Thyroid gland (tissue), 4 donors: ENCODE data around the gene LRP1.

Experiments
- POLR2A ChIP-seq, 2 donors: fragments of 450-650 bp; IDR thresholded peaks; one replicate each; pipeline ENCODE4 v1.6.1; 2017; ENCODE audit warnings: antibody characterized with exemption in 2 of 2, mild to moderate bottlenecking in 2 of 2, moderate library complexity in 1 of 2
- TF ChIP-seq, protein P1 (sequence below), 6 experiments: fragments of 200-600 bp in 3 of 6; fragments of 450-650 bp in 3 of 6; sonication (generic) in 3 of 6; IDR thresholded peaks; one replicate each; pipeline ENCODE4 v1.5.1; 2016 to 2019; ENCODE audit warnings: antibody characterized with exemption in 6 of 6, mild to moderate bottlenecking in 2 of 6, inconsistent platforms in 1 of 6, moderate library complexity in 1 of 6

DNA sequence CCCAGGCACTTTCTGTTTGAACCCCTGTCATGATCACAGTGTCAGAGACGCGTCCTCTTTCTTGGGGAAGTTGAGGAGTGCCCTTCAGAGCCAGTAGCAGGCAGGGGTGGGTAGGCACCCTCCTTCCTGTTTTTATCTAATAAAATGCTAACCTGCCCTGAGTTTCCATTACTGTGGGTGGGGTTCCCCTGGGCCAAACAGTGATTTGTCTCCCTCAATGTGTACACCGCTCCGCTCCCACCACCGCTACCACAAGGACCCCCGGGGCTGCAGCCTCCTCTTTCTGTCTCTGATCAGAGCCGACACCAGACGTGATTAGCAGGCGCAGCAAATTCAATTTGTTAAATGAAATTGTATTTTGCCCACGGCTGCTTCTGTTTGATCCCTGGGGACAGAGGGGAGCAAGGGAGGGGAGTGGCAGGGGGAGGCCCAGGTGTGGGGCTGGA, 106.3 kb downstream of the LRP1 start:
- TF ChIP-seq, protein P1, sequence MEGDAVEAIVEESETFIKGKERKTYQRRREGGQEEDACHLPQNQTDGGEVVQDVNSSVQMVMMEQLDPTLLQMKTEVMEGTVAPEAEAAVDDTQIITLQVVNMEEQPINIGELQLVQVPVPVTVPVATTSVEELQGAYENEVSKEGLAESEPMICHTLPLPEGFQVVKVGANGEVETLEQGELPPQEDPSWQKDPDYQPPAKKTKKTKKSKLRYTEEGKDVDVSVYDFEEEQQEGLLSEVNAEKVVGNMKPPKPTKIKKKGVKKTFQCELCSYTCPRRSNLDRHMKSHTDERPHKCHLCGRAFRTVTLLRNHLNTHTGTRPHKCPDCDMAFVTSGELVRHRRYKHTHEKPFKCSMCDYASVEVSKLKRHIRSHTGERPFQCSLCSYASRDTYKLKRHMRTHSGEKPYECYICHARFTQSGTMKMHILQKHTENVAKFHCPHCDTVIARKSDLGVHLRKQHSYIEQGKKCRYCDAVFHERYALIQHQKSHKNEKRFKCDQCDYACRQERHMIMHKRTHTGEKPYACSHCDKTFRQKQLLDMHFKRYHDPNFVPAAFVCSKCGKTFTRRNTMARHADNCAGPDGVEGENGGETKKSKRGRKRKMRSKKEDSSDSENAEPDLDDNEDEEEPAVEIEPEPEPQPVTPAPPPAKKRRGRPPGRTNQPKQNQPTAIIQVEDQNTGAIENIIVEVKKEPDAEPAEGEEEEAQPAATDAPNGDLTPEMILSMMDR (IDR thresholded peaks at IDR 0.05) = no peak
- TF ChIP-seq POLR2A (IDR thresholded peaks at IDR 0.05) = no peak
